Measurements from ENCODE around the gene UGT1A8. TPM values are rescaled to one million over a fixed set of nuclear protein-coding genes. Genes with fewer than 3 reads are reported as not detected.

UGT1A8 gene
- total and polyA plus RNA-seq, 8 donors: not detected

DNA sequence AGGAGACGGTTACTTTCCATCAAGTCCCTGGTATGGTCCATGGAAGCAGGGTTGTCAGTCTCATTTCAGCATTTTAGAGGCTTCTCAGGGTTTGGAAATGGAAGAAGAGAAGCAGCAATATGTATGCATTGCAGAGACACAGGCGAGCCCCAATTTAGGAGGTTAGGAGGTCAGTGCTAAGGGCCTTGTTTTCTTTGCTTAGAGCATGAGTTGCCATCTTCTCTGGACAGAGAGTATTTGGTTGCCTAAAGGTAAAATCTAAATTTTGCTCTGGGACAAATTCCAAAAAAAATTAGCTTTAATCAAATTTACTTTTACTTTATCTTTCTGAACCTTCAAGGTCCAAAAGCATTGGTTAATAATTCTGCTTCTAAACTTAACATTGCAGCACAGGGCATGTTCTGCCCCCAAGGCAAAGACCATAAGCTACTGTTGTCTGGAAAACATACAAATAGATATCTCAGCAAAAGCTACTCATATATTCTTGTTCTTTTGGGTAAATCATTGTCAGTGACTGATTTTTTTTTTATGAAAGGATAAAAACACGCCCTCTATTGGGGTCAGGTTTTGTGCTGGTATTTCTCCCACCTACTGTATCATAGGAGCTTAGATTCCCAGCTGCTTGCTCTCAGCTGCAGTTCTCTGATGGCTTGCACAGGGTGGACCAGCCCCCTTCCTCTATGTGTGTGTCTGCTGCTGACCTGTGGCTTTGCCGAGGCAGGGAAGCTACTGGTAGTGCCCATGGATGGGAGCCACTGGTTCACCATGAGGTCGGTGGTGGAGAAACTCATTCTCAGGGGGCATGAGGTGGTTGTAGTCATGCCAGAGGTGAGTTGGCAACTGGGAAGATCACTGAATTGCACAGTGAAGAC, 54.1 kb downstream of the UGT1A8 start, which contains the start of gene UGT1A9:
UGT1A9 (plus strand) TSS at position 609 of the 872 bp plus-strand sequence; CDS start at position 646, 37 bp downstream.
- TF ChIP-seq, protein P1, sequence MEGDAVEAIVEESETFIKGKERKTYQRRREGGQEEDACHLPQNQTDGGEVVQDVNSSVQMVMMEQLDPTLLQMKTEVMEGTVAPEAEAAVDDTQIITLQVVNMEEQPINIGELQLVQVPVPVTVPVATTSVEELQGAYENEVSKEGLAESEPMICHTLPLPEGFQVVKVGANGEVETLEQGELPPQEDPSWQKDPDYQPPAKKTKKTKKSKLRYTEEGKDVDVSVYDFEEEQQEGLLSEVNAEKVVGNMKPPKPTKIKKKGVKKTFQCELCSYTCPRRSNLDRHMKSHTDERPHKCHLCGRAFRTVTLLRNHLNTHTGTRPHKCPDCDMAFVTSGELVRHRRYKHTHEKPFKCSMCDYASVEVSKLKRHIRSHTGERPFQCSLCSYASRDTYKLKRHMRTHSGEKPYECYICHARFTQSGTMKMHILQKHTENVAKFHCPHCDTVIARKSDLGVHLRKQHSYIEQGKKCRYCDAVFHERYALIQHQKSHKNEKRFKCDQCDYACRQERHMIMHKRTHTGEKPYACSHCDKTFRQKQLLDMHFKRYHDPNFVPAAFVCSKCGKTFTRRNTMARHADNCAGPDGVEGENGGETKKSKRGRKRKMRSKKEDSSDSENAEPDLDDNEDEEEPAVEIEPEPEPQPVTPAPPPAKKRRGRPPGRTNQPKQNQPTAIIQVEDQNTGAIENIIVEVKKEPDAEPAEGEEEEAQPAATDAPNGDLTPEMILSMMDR (IDR thresholded peaks at IDR 0.05): no peak
- H3K4me3 ChIP-seq: no peak within 1 kb of the TSS
- ATAC-seq (no peak), DNase-seq (no peak)
- H3K27me3 ChIP-seq: no peaks in the 10 kb centered on the region
- H3K27ac ChIP-seq: no peak within 1 kb of the TSS
- no peaks in the 10 kb centered on the region for H3K4me1 ChIP-seq
- intact Hi-C loops (cut with DNase I): no loop called here
- H3K36me3 ChIP-seq: no peaks in the 10 kb centered on the region
- no peaks in the 10 kb centered on the region for H3K9me3 ChIP-seq

DNA sequence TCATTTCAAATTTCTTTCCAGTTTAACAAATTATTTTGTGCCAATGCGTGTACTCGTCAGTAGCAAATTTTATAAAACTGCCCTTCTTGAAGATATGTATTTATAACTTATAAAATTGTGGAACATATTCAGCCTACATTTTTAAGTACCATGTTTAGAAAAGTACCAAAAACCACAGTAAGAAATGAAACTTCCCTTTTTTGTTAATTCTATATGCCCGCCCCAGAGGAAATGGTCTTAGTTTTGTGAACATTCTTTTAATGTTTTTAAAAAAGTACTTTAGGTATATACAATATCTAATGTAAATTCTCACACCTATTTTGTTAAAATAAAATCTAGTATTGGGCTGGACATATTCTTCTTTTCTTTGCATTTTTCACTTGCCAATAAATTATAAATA, 55.5 kb downstream of the UGT1A8 start:
- Histone ChIP-seq H3K27me3 (no peaks in the 10 kb centered on the region), H3K4me3 (no peak overlapping the region), H3K9me3 (no peaks in the 10 kb centered on the region), H3K4me1 (no peaks in the 10 kb centered on the region), H3K27ac (no peak overlapping the region), H3K36me3 (no peaks in the 10 kb centered on the region)
- intact Hi-C loops (cut with DNase I): no loop called here
- no peak for DNase-seq
- ATAC-seq: no peak
- TF ChIP-seq, protein P1 (IDR thresholded peaks at IDR 0.05): no peak

- intact Hi-C loops (cut with DNase I): no loop called here
- H3K4me1 ChIP-seq: no peaks in the 10 kb centered on the region
- DNase-seq (no peak), ATAC-seq (no peak)
- H3K4me3 ChIP-seq: no peak overlapping the region
- TF ChIP-seq, protein P1 (IDR thresholded peaks at IDR 0.05): no peak
- no peak overlapping the region for H3K27ac ChIP-seq
- H3K36me3 ChIP-seq: no peaks in the 10 kb centered on the region
- H3K9me3 ChIP-seq: no peaks in the 10 kb centered on the region
- no peaks in the 10 kb centered on the region for H3K27me3 ChIP-seq
These were observed 56.5 kb downstream of the UGT1A8 start for GRCh38 chr2:233673896-233674295.

DNA sequence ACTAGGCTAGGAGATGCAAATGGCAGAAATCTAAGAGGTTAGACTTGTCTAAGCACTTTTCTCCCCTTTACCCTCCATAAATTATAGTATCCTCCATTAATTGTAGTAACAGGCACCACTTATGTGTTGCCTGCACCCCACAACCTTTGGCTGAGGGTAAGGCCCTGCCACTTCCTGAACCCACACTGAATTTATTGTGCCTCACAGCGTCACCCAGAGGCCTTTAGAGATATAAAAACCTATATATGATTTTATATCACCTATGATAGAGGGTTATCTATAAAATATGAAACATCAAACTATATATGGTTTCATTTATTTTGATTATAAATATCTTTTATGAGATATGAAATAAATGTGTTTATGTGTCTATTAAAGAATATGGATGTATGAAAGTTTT, 56.9 kb downstream of the UGT1A8 start:
- intact Hi-C loops (cut with DNase I): no loop called here
- Histone ChIP-seq H3K36me3 (no peaks in the 10 kb centered on the region), H3K27ac (no peak overlapping the region), H3K9me3 (no peaks in the 10 kb centered on the region), H3K27me3 (no peaks in the 10 kb centered on the region), H3K4me3 (no peak overlapping the region), H3K4me1 (no peaks in the 10 kb centered on the region)
- ATAC-seq (no peak), DNase-seq (no peak)
- TF ChIP-seq, protein P1 (IDR thresholded peaks at IDR 0.05): no peak

- no peak overlapping the region for H3K27ac ChIP-seq
- no peaks in the 10 kb centered on the region for H3K27me3 ChIP-seq
- H3K9me3 ChIP-seq: no peaks in the 10 kb centered on the region
- H3K4me1 ChIP-seq: no peaks in the 10 kb centered on the region
- no peaks in the 10 kb centered on the region for H3K36me3 ChIP-seq
- TF ChIP-seq, protein P1 (IDR thresholded peaks at IDR 0.05): no peak
- ATAC-seq (no peak), DNase-seq (no peak)
- intact Hi-C loops (cut with DNase I): no loop called here
- H3K4me3 ChIP-seq: no peak overlapping the region
These were observed 57.6 kb downstream of the UGT1A8 start for GRCh38 chr2:233674995-233675394.

Measured in left lung (tissue), 10 donors.